Activated CD8-positive, alpha-beta T cell treated with anti-CD3 and anti-CD28 coated beads for 36 hours (primary cell): ENCODE results near the gene C1QBP. TPM values are rescaled to one million over a fixed set of nuclear protein-coding genes. Genes with fewer than 3 reads are reported as not detected.

ENCODE experiments used
- ATAC-seq: fragments of 200-7000 bp; cut with Tn5 transposase; one replicate; pipeline ENCODE4 v1.10.0; 2021; ENCODE audit warnings: mild to moderate bottlenecking, moderate library complexity
- CTCF ChIA-PET: fragments of 350-600 bp; sonication (Branson Sonifier 250); formaldehyde crosslinking; loops from one replicate; lab custom pipeline; 2021; ENCODE audit warnings: antibody characterized with exemption; lab: Charles Lee
- POLR2A ChIA-PET: fragments of 350-600 bp; sonication (Branson Sonifier 250); formaldehyde crosslinking; loops from one replicate; lab custom pipeline; 2021; ENCODE audit warnings: antibody characterized with exemption; lab: Charles Lee
- DNase-seq: peaks from one replicate; pipeline ENCODE4 v3.0.0-alpha.2; 2020
- H3K27ac Mint-ChIP-seq: one replicate; pipeline ENCODE4 v1.8.0; 2021; ENCODE audit warnings: mild to moderate bottlenecking, mixed read lengths
- H3K27me3 Mint-ChIP-seq: one replicate; pipeline ENCODE4 v1.8.0; 2021; ENCODE audit warnings: mixed read lengths
- H3K36me3 Mint-ChIP-seq: one replicate; pipeline ENCODE4 v1.8.0; 2021; ENCODE audit warnings: low read depth, mixed read lengths
- H3K4me1 Mint-ChIP-seq: one replicate; pipeline ENCODE4 v1.8.0; 2021; ENCODE audit warnings: low read depth, mixed read lengths
- H3K4me3 Mint-ChIP-seq: one replicate; pipeline ENCODE4 v1.8.0; 2021; ENCODE audit warnings: mild to moderate bottlenecking, moderate library complexity, mixed read lengths
- H3K9me3 Mint-ChIP-seq: one replicate; pipeline ENCODE4 v1.8.0; 2021; ENCODE audit warnings: mixed read lengths
- CTCF ChIP-seq: fragments of 200-600 bp; IDR thresholded peaks from one replicate; pipeline ENCODE4 v1.8.0; 2022; ENCODE audit warnings: antibody characterized with exemption, mild to moderate bottlenecking
- intact Hi-C: fragments of 100-400 bp; cut with micrococcal nuclease; formaldehyde crosslinking; loops from one replicate; pipeline ENCODE4 v1.10.0; 2022
- total RNA-seq, 2 experiments: library from RNA; stranded (reverse); gene quantifications; one replicate each; pipeline ENCODE4 v1.2.3, GENCODE V29; 2021

The C1QBP gene
- total RNA-seq, 2 experiments from 2014 or later, result 463 to 470 TPM

GRCh38 chr17:5410594-5411272 is 28.2 kb downstream of the C1QBP start:
- TF ChIP-seq CTCF, result no peak
- no peak for DNase-seq
- no peaks in the 10 kb centered on the region for H3K27me3 Mint-ChIP-seq
- ChIA-PET POLR2A (interaction anchor here (1.0 to 3.9 kb wide), 4 partner anchors 15 to 29 kb away, joined by 3 to 13 read pairs (median 6); partner anchors contain the start of gene C1QBP), CTCF (interaction anchor here (1.0 kb wide), 1 partner anchor 161 kb away, joined by 3 read pairs; no protein-coding TSS in a partner anchor)
- H3K9me3 Mint-ChIP-seq, result no peaks in the 10 kb centered on the region
- H3K4me3 Mint-ChIP-seq, result no peak overlapping the region
- H3K36me3 Mint-ChIP-seq, result peaks cover 41% of the 10 kb centered on the region
- no peak for ATAC-seq
- peak overlapping the region; percentile 51 for H3K27ac Mint-ChIP-seq
- H3K4me1 Mint-ChIP-seq, result peaks cover 38% of the 10 kb centered on the region
- intact Hi-C loops, result no loop called here

GRCh38 chr17:5408186-5408585 is 30.8 kb downstream of the C1QBP start:
- ChIA-PET POLR2A (interaction anchor here (1.4 to 6.2 kb wide), 2 partner anchors 10 to 21 kb away, joined by 3 to 40 read pairs; partner anchors contain the start of genes NUP88 and RPAIN), CTCF (interaction anchor here (1.2 to 4.0 kb wide), 2 partner anchors 18 to 31 kb away, joined by 3 to 19 read pairs; partner anchors contain the start of gene C1QBP)
- intact Hi-C loops, result no loop called here
- no peak overlapping the region for H3K27ac Mint-ChIP-seq
- H3K4me1 Mint-ChIP-seq, result peaks cover 32% of the 10 kb centered on the region
- no peak overlapping the region for H3K4me3 Mint-ChIP-seq
- H3K9me3 Mint-ChIP-seq, result no peaks in the 10 kb centered on the region
- TF ChIP-seq CTCF, result no peak
- peaks cover 48% of the 10 kb centered on the region for H3K36me3 Mint-ChIP-seq
- no peaks in the 10 kb centered on the region for H3K27me3 Mint-ChIP-seq
- DNase-seq (no peak), ATAC-seq (no peak)

GRCh38 chr17:5405400-5405799 is 33.6 kb downstream of the C1QBP start:
- Mint-ChIP-seq H3K27me3 (no peaks in the 10 kb centered on the region), H3K4me1 (peaks cover 11% of the 10 kb centered on the region), H3K9me3 (no peaks in the 10 kb centered on the region), H3K27ac (no peak overlapping the region), H3K36me3 (peaks cover 32% of the 10 kb centered on the region), H3K4me3 (no peak overlapping the region)
- ChIA-PET POLR2A (interaction anchor here (0.8 to 6.2 kb wide), 7 partner anchors 8 to 213 kb away, joined by 3 to 40 read pairs (median 4); partner anchors contain the start of genes NUP88 and RPAIN), CTCF (interaction anchor here (0.7 to 4.0 kb wide), 4 partner anchors 14 to 34 kb away, joined by 3 to 19 read pairs (median 3); partner anchors contain the start of gene C1QBP)
- intact Hi-C loops, result no loop called here
- TF ChIP-seq CTCF, result no peak
- no peak for ATAC-seq
- no peak for DNase-seq

GRCh38 chr17:5399767-5400166 is 39.2 kb downstream of the C1QBP start:
- POLR2A ChIA-PET, result interaction anchor here (0.6 kb wide), 1 partner anchor 10 kb away, joined by 3 read pairs; no protein-coding TSS in a partner anchor
- CTCF ChIA-PET, result no interaction called here
- peaks cover 46% of the 10 kb centered on the region for H3K36me3 Mint-ChIP-seq
- ATAC-seq (no peak), DNase-seq (no peak)
- intact Hi-C loops, result no loop called here
- H3K9me3 Mint-ChIP-seq, result no peaks in the 10 kb centered on the region
- no peak overlapping the region for H3K4me3 Mint-ChIP-seq
- peaks cover 13% of the 10 kb centered on the region for H3K4me1 Mint-ChIP-seq
- H3K27me3 Mint-ChIP-seq, result no peaks in the 10 kb centered on the region
- no peak overlapping the region for H3K27ac Mint-ChIP-seq
- no peak for TF ChIP-seq CTCF

- ChIA-PET CTCF (no interaction called here), POLR2A (interaction anchor here (1.4 kb wide), 1 partner anchor 65 kb away, joined by 3 read pairs; no protein-coding TSS in a partner anchor)
- peak; percentile 60 for ATAC-seq
- no peak for DNase-seq
- H3K27me3 Mint-ChIP-seq, result no peaks in the 10 kb centered on the region
- H3K27ac Mint-ChIP-seq, result peak overlapping the region; percentile 70
- H3K4me1 Mint-ChIP-seq, result peaks cover 10% of the 10 kb centered on the region
- no peaks in the 10 kb centered on the region for H3K9me3 Mint-ChIP-seq
- no peak for TF ChIP-seq CTCF
- intact Hi-C loops, result no loop called here
- H3K4me3 Mint-ChIP-seq, result no peak overlapping the region
- H3K36me3 Mint-ChIP-seq, result peaks cover 57% of the 10 kb centered on the region
These were observed 42.3 kb downstream of the C1QBP start for GRCh38 chr17:5396612-5397011.
